ENCODE data around the gene HUS1B. TPM values are rescaled to one million over a fixed set of nuclear protein-coding genes. Genes with fewer than 3 reads are reported as not detected.

The HUS1B gene
- total and polyA plus RNA-seq, 9 of the 15 experiments (the other 6 are each of a cell fraction or from before 2014, with no cell fraction given) = 0.16 to 1.4 (median 0.38) TPM; not detected in 1

- no peaks in the 10 kb centered on the region for H3K9me3 ChIP-seq (replicated peaks; ENCODE audit: control insufficient read depth, insufficient read depth, low read depth, low read length)
- ChIA-PET CTCF (ENCODE audit: low intra/inter-chr PET ratio) (no interaction called here), POLR2A (interaction anchor here (1.3 kb wide), 1 partner anchor 38 kb away, joined by 3 read pairs; no protein-coding TSS in a partner anchor)
- FAIRE-seq (peak; percentile 58), ATAC-seq (peak; percentile 89), DNase-seq (ENCODE audit: extremely low read depth in 1 of 4, low spot score in 3 of 4) (peak; percentile 30 to 72 (median 50))
- no peak overlapping the region for H2AFZ ChIP-seq (ENCODE audit: low read depth, low read length)
- H3K79me2 ChIP-seq (ENCODE audit: control insufficient read depth, insufficient read depth, low read length) = peaks cover 32% of the 10 kb centered on the region
- in situ Hi-C loops (cut with MboI) = no loop called here
- H3K36me3 ChIP-seq (ENCODE audit: control insufficient read depth, insufficient read depth, low read length) = peaks cover 6% of the 10 kb centered on the region; the same call in 1 of the 3 replicates
- intact Hi-C loops (cut with micrococcal nuclease) = loop anchor here (2.0 to 5.0 kb wide), 2 partner anchors 53 to 66 kb away; no protein-coding TSS in a partner anchor
- no peak overlapping the region for H3K9ac ChIP-seq (ENCODE audit: insufficient read depth in 1 of 2, low read depth in 2 of 2, low read length in 2 of 2)
- no peak overlapping the region; the same call in 2 of the 3 replicates for H3K27ac ChIP-seq (ENCODE audit: extremely low read depth, low read depth, low read length)
- no TSS peak for BruUV-seq (replicated peaks)
- peaks cover 23 to 25% of the 10 kb centered on the region in 2 experiments for H3K4me1 ChIP-seq (replicated peaks in 1 of 2; ENCODE audit: control insufficient read depth in 2 of 2, insufficient read depth in 2 of 2, low read length in 2 of 2)
- WGBS (ENCODE audit: insufficient coverage, low coverage, missing lambda C conversion rate) = 0% methylated on average over 2 of the region's 2 CpGs
- H3K4me2 ChIP-seq (ENCODE audit: insufficient read depth, low read length) = peak overlapping the region; percentile 32; the same call in 1 of the 2 replicates
- no peaks in the 10 kb centered on the region for H3K27me3 ChIP-seq (ENCODE audit: control insufficient read depth in 2 of 2, insufficient read depth in 2 of 2, low read length in 2 of 2)
- H3K9me1 ChIP-seq (ENCODE audit: control insufficient read depth, insufficient read depth, low read length) = no peaks in the 10 kb centered on the region
- H3K4me3 ChIP-seq = no peak overlapping the region
- no peaks in the 10 kb centered on the region; the same call in 1 of the 2 replicates for H4K20me1 ChIP-seq (replicated peaks; ENCODE audit: control insufficient read depth, insufficient read depth, low read length)
- TF ChIP-seq CTCFL (IDR thresholded peaks at IDR 0.05; ENCODE audit: borderline replicate concordance, insufficient read depth, low read depth, low read length, poor library complexity, severe bottlenecking) = no peak
- no peak for TF ChIP-seq CBFB (CRISPR knock-in tag; IDR thresholded peaks at IDR 0.05)
- no peak for TF ChIP-seq NFE2L1 (tag; IDR thresholded peaks at IDR 0.05; ENCODE audit: borderline replicate concordance, low read depth)
- TF ChIP-seq NR2C2 (CRISPR knock-in tag; IDR thresholded peaks at IDR 0.05) = no peak
- TF ChIP-seq NR2C2 (tag; IDR thresholded peaks at IDR 0.05) = no peak
- TF ChIP-seq ZNF316 (IDR thresholded peaks at IDR 0.05) = no peak
- TF ChIP-seq NR0B1 (IDR thresholded peaks at IDR 0.05; ENCODE audit: partially characterized antibody) = no peak
- TF ChIP-seq GTF2B (IDR thresholded peaks at IDR 0.05; ENCODE audit: extremely low read depth, insufficient read length) = no peak
- no peak for TF ChIP-seq ZNF124 (CRISPR knock-in tag; IDR thresholded peaks at IDR 0.05)
- TF ChIP-seq NEUROD1 (IDR thresholded peaks at IDR 0.05; ENCODE audit: borderline replicate concordance, low read depth, low read length, partially characterized antibody) = no peak
- peak; percentile 81 for TF ChIP-seq NCOR1 (IDR thresholded peaks at IDR 0.05)
- no peak for TF ChIP-seq SMAD3 (CRISPR knock-in tag; conservative IDR thresholded peaks at IDR 0.05)
- TF ChIP-seq BRF1 (IDR thresholded peaks at IDR 0.05; ENCODE audit: borderline replicate concordance, extremely low read depth, insufficient read length) = no peak
- TF ChIP-seq SMARCE1 (IDR thresholded peaks at IDR 0.05) = peak; percentile 66
- no peak for TF ChIP-seq EGR1 (conservative IDR thresholded peaks at IDR 0.05)
- TF ChIP-seq MXI1 (IDR thresholded peaks at IDR 0.05; ENCODE audit: low read depth, low read length) = no peak
- TF ChIP-seq FOXP4 (CRISPR knock-in tag; IDR thresholded peaks at IDR 0.05; ENCODE audit: borderline replicate concordance) = no peak
- no peak for TF ChIP-seq CHD1 (IDR thresholded peaks at IDR 0.05; ENCODE audit: low read length)
Measured at GRCh38 chr6:658244-658643, 1.3 kb upstream of the HUS1B start.
